Neural progenitor cell (in vitro differentiated cells): ENCODE results near the gene C2orf49. TPM values are rescaled to one million over a fixed set of nuclear protein-coding genes. Genes with fewer than 3 reads are reported as not detected.
A peak's percentile ranks its signal among the peaks of the same experiment; 100 is the strongest.

ENCODE experiments used
- DNase-seq: peaks from one replicate; pipeline ENCODE4 v3.0.0-alpha.2; 2016; ENCODE audit warnings: low spot score
- H2AFZ ChIP-seq: fragments of 200-600 bp; sonication (generic); replicated peaks from 2 replicates; pipeline ENCODE4 v1.6.1; 2016; ENCODE audit warnings: antibody characterized with exemption
- H3F3A ChIP-seq: fragments of 200-600 bp; sonication (generic); 2 replicates; pipeline ENCODE4 v1.6.1; 2016; ENCODE audit warnings: antibody characterized with exemption, low read depth
- H3K27ac ChIP-seq: fragments of 200-600 bp; sonication (generic); 2 replicates; pipeline ENCODE4 v1.5.1; 2016; ENCODE audit warnings: mild to moderate bottlenecking
- H3K27me3 ChIP-seq: fragments of 200-600 bp; sonication (generic); 2 replicates; pipeline ENCODE4 v1.6.1; 2016; ENCODE audit warnings: mild to moderate bottlenecking, moderate library complexity
- H3K36me3 ChIP-seq: fragments of 200-600 bp; sonication (generic); 2 replicates; pipeline ENCODE4 v1.5.1; 2016
- H3K4me1 ChIP-seq: fragments of 200-600 bp; sonication (generic); 2 replicates; pipeline ENCODE4 v1.6.1; 2016; ENCODE audit warnings: mixed run types
- H3K4me2 ChIP-seq: fragments of 200-600 bp; sonication (generic); 2 replicates; pipeline ENCODE4 v1.6.1; 2016
- H3K4me3 ChIP-seq: fragments of 200-600 bp; sonication (generic); 2 replicates; pipeline ENCODE4 v1.5.1; 2016
- H3K79me2 ChIP-seq: fragments of 200-600 bp; sonication (generic); 2 replicates; pipeline ENCODE4 v1.6.1; 2016; ENCODE audit warnings: low read depth
- H3K9ac ChIP-seq: fragments of 200-600 bp; sonication (generic); 2 replicates; pipeline ENCODE4 v1.6.1; 2016
- H3K9me3 ChIP-seq: fragments of 200-600 bp; sonication (generic); 2 replicates; pipeline ENCODE4 v1.5.1; 2016; ENCODE audit warnings: low read depth
- H4K20me1 ChIP-seq: fragments of 200-600 bp; sonication (generic); 2 replicates; pipeline ENCODE4 v1.6.1; 2016; ENCODE audit warnings: low read depth
- H3K27ac Mint-ChIP-seq: 3 replicates; pipeline ENCODE4 v1.8.0; 2021; ENCODE audit warnings: mixed read lengths
- H3K27me3 Mint-ChIP-seq: 2 replicates; pipeline ENCODE4 v1.8.0; 2022; ENCODE audit warnings: low read depth, mild to moderate bottlenecking, inconsistent platforms, moderate library complexity, mixed read lengths; ENCODE audit not compliant: insufficient read depth
- H3K36me3 Mint-ChIP-seq: 3 replicates; pipeline ENCODE4 v1.8.0; 2021; ENCODE audit warnings: mixed read lengths
- H3K4me1 Mint-ChIP-seq: 3 replicates; pipeline ENCODE4 v1.8.0; 2021; ENCODE audit warnings: mixed read lengths
- H3K4me3 Mint-ChIP-seq: 3 replicates; pipeline ENCODE4 v1.8.0; 2021; ENCODE audit warnings: mild to moderate bottlenecking, moderate library complexity, mixed read lengths
- H3K9me3 Mint-ChIP-seq: 3 replicates; pipeline ENCODE4 v1.8.0; 2020; ENCODE audit warnings: mixed read lengths
- CTCF ChIP-seq: fragments of 200-600 bp; sonication (generic); IDR thresholded peaks from 2 replicates; pipeline ENCODE4 v1.5.1; 2017; ENCODE audit warnings: antibody characterized with exemption, mild to moderate bottlenecking
- EZH2 ChIP-seq: fragments of 200-600 bp; sonication (generic); IDR thresholded peaks from 2 replicates; pipeline ENCODE4 v1.6.1; 2017; ENCODE audit warnings: antibody characterized with exemption, mild to moderate bottlenecking, moderate library complexity
- EZH2phosphoT487 ChIP-seq: fragments of 200-600 bp; sonication (generic); IDR thresholded peaks from 2 replicates; pipeline ENCODE4 v1.6.1; 2017; ENCODE audit warnings: antibody characterized with exemption
- total RNA-seq: library from RNA; depleted of rRNA; stranded (reverse); fragments of >200 nt; gene quantifications from 2 replicates; pipeline ENCODE4 v1.2.3, GENCODE V29; 2015; ENCODE audit warnings: low replicate concordance

C2orf49 gene
- total RNA-seq, 1 donor from 2014 or later, result 42.9 TPM

GRCh38 chr2:105327690-105328089, 9.7 kb upstream of the C2orf49 start:
- no peak overlapping the region for H3K4me3 ChIP-seq
- no peak overlapping the region for H3K27ac ChIP-seq
- no peaks in the 10 kb centered on the region for H3K27me3 ChIP-seq
- peaks cover 5% of the 10 kb centered on the region for H4K20me1 ChIP-seq
- no peaks in the 10 kb centered on the region for H3K36me3 ChIP-seq
- H3F3A ChIP-seq, result peaks cover 4% of the 10 kb centered on the region
- no peak overlapping the region for H3K4me2 ChIP-seq
- no peaks in the 10 kb centered on the region for H3K9me3 ChIP-seq
- Mint-ChIP-seq H3K9me3 (no peaks in the 10 kb centered on the region), H3K27me3 (no peaks in the 10 kb centered on the region), H3K4me1 (peaks cover 37% of the 10 kb centered on the region), H3K36me3 (no peaks in the 10 kb centered on the region), H3K4me3 (peak overlapping the region; percentile 57), H3K27ac (no peak overlapping the region)
- H3K79me2 ChIP-seq, result peaks cover 52% of the 10 kb centered on the region
- no peak overlapping the region for H3K9ac ChIP-seq
- no peak for DNase-seq
- H2AFZ ChIP-seq, result no peak overlapping the region
- H3K4me1 ChIP-seq, result peaks cover 7% of the 10 kb centered on the region
- no peak for TF ChIP-seq EZH2
- no peak for TF ChIP-seq EZH2phosphoT487
- no peak for TF ChIP-seq CTCF

GRCh38 chr2:105328281-105329196, 8.8 kb upstream of the C2orf49 start:
- H3K36me3 Mint-ChIP-seq, result no peaks in the 10 kb centered on the region
- H3F3A ChIP-seq, result peaks cover 7% of the 10 kb centered on the region
- H3K27me3 ChIP-seq, result no peaks in the 10 kb centered on the region
- H3K4me2 ChIP-seq, result peak overlapping the region; percentile 90
- H3K4me1 Mint-ChIP-seq, result peaks cover 37% of the 10 kb centered on the region
- H3K9me3 Mint-ChIP-seq, result no peaks in the 10 kb centered on the region
- peak overlapping the region; percentile 52 for H3K4me3 ChIP-seq
- H3K4me1 ChIP-seq, result peaks cover 7% of the 10 kb centered on the region
- H2AFZ ChIP-seq, result peak overlapping the region; percentile 76
- no peak overlapping the region for H3K27ac ChIP-seq
- TF ChIP-seq CTCF (no peak), EZH2phosphoT487 (no peak), EZH2 (no peak)
- H3K79me2 ChIP-seq, result peaks cover 52% of the 10 kb centered on the region
- H3K27ac Mint-ChIP-seq, result peak overlapping the region; percentile 38
- DNase-seq, result no peak
- H4K20me1 ChIP-seq, result peaks cover 5% of the 10 kb centered on the region
- H3K27me3 Mint-ChIP-seq, result no peaks in the 10 kb centered on the region
- H3K4me3 Mint-ChIP-seq, result peak overlapping the region; percentile 89
- no peaks in the 10 kb centered on the region for H3K9me3 ChIP-seq
- H3K36me3 ChIP-seq, result no peaks in the 10 kb centered on the region
- no peak overlapping the region for H3K9ac ChIP-seq

- Histone ChIP-seq H3K36me3 (no peaks in the 10 kb centered on the region), H3F3A (peaks cover 7% of the 10 kb centered on the region), H3K4me3 (peak overlapping the region; percentile 52), H3K27me3 (no peaks in the 10 kb centered on the region), H3K9ac (no peak overlapping the region), H3K4me2 (peak overlapping the region; percentile 90), H2AFZ (peak overlapping the region; percentile 76), H3K9me3 (no peaks in the 10 kb centered on the region), H3K27ac (no peak overlapping the region), H4K20me1 (peaks cover 5% of the 10 kb centered on the region), H3K4me1 (peaks cover 7% of the 10 kb centered on the region), H3K79me2 (peaks cover 52% of the 10 kb centered on the region)
- Mint-ChIP-seq H3K4me1 (peaks cover 37% of the 10 kb centered on the region), H3K27ac (peak overlapping the region; percentile 38), H3K4me3 (peak overlapping the region; percentile 89), H3K9me3 (no peaks in the 10 kb centered on the region), H3K36me3 (no peaks in the 10 kb centered on the region), H3K27me3 (no peaks in the 10 kb centered on the region)
- no peak for DNase-seq
- TF ChIP-seq EZH2phosphoT487, result no peak
- TF ChIP-seq EZH2, result no peak
- no peak for TF ChIP-seq CTCF
Measured at GRCh38 chr2:105329197-105329554, 8.2 kb upstream of the C2orf49 start.
